NOMO-1 (cell line): Measurements from ENCODE around the gene NBEA.

Source experiments
- DNase-seq, 2 experiments: peaks; one replicate each; lab custom pipeline; 2025; ENCODE audit not compliant: unreplicated experiment in 2 of 2; lab: John Stamatoyannopoulos, UW

Gene NBEA

DNA sequence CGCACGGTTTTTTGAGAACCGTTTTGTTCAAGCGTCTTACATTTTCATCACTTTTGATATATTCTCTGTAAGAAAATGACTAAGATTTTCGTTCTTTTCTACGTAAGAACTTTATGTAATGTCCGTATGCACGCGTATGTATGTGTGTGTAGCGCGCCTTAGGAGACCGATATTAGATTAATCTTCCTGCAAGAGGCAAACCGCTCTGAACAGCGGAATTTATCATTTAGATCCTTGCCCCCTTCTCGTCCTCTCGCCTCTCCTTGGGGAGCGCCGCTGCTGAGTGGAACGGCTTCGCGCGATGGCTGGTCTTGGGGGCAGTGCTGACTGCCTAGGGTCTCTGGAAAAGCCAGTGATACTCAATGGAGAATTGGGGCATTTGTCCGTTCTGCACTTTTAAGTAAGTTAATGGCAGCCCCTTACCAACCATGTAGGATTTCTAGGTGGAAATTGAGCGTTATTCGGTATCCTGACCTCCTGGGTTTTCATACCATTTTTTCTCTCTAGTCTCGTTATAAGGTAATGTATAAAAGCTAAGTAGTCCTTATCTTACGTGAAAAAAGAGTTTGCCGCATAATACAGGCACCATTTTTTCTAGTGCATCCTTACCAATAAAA lies 529.7 kb downstream of the NBEA start:
- no peak for DNase-seq

GRCh38 chr13:35472323-35472881 lies 530.3 kb downstream of the NBEA start:
- DNase-seq = no peak

- DNase-seq = no peak
These were observed 531.2 kb downstream of the NBEA start for GRCh38 chr13:35473206-35473775.

GRCh38 chr13:35473802-35474201 lies 531.7 kb downstream of the NBEA start:
- DNase-seq = no peak

- DNase-seq = no peak
These were observed 532.6 kb downstream of the NBEA start for GRCh38 chr13:35474496-35475211.

GRCh38 chr13:35475212-35475959 lies 533.3 kb downstream of the NBEA start:
- DNase-seq = no peak

- DNase-seq = peak in 1 of 2 experiments; percentile 5
These were observed 534.2 kb downstream of the NBEA start, which contains the start of gene MAB21L1 for GRCh38 chr13:35475960-35476943. TSS of gene MAB21L1 (minus strand) at chr13:35476689. CDS start at chr13:35476138, 551 bp downstream.

- no peak for DNase-seq
These were observed 535.4 kb downstream of the NBEA start for GRCh38 chr13:35477386-35477946.

DNA sequence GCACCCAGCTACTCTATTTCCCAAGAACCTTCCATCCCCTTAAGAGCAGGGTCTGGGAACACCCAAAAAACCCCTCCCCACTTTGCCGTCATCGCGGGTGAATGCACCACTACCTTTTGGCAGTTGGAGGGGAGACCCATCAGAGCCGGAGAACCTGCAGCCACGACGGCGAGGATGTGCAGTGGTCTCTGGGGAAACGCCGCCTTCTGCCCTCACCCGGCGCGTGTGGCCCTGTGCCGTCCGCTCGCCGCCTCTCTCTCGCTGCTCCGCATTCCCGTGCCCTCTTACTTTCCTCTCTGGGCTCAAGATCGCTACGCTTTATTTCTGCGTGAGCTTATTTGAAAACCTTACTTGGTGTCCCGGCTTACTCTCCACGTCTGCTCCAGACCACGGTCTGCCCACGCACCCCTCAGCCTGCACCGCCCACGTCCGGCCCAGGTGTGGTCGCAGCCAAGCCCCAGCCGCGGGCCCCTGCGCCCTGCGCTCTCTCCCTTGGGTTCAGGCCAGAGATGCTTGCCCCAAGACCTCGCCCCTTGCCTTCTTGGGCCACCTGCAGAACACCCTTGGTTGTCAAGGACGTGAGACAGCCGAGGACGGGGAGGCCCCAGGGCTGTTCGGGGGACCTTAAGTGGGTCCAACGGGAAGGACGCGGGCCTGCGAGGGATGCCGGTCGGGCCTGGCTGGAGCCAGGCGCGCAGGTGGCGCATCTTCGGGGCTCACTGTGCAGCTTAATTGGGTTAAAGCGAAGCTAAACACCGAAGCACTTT lies 536.4 kb downstream of the NBEA start:
- DNase-seq = no peak

- no peak for DNase-seq
These were observed 537.0 kb downstream of the NBEA start for GRCh38 chr13:35479038-35479492.

DNA sequence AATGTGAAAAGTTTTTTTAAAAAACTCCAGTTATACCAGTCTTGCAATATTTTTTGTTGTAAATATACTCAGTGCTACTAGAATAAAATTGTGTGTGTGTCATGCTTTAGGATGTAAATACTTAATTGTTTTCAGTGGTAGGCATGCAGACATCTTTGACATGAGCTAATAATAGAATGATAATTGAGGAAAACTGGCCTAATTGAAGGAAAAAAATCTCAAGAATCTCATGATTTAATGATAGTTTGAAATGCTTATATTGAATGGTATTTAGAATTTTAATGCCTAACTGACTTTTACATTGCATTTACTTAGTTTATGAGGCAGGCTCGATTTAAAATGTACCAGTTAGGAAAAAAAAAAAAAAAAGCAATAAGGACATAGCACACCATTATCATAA lies 537.6 kb downstream of the NBEA start:
- no peak for DNase-seq

DNA sequence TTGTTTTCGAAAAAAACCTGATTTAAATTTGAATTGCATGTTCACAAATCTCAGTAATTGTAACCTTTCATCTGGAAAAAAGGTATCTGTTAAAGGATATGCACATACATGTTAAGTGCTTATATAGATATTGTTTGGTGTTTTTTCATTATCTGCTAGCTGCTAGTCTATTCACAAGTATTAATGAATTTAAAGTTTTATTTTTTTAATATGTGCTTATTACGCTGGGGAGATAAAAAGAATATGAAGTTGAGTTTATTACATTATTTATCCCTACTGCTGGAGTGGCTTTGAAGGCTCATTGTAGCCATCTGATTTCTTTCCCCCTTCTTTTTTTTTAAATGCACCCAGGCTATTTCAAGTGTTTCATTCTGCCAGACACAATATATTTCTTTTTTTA lies 538.3 kb downstream of the NBEA start:
- no peak for DNase-seq

GRCh38 chr13:35481777-35482176 lies 539.7 kb downstream of the NBEA start:
- no peak for DNase-seq

- no peak for DNase-seq
These were observed 540.5 kb downstream of the NBEA start for GRCh38 chr13:35482527-35482926.

- DNase-seq = no peak
These were observed 541.7 kb downstream of the NBEA start for GRCh38 chr13:35483761-35484160.

- no peak for DNase-seq
These were observed 542.3 kb downstream of the NBEA start for GRCh38 chr13:35484384-35484783.

GRCh38 chr13:35485424-35485823 lies 543.4 kb downstream of the NBEA start:
- no peak for DNase-seq

DNA sequence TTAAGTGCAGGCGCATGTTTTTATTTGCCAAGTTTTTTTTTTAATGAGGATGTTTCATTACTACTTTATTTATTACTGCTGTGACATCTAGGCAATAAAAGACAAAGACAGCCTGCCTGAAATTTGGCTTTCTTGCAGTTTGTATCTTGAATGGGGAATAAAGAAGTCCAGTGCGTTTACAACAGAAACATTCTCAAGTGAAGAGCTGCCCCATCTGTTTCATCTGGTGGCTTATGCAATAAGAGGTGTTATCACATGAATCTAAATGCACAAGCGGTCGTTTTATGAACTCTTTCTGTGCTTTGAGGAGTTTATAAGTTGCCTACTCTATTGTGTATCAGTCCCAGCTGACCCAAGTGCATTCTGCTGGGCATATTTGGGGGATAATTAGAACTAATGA lies 547.0 kb downstream of the NBEA start:
- no peak for DNase-seq

- DNase-seq = peak in 1 of 2 experiments; percentile 27
These were observed 553.9 kb downstream of the NBEA start for GRCh38 chr13:35496006-35496405.
